ENCODE measurements around the gene VTI1B. TPM values are rescaled to one million over a fixed set of nuclear protein-coding genes. Genes with fewer than 3 reads are reported as not detected.
"Not testable (repeated sequence)": the region's sequence is repeated elsewhere in the genome, so short reads cannot be mapped to it uniquely, and the experiment has no call there.

Gene VTI1B
- total RNA-seq, 1 donor from 2014 or later = 46.2 TPM

DNA sequence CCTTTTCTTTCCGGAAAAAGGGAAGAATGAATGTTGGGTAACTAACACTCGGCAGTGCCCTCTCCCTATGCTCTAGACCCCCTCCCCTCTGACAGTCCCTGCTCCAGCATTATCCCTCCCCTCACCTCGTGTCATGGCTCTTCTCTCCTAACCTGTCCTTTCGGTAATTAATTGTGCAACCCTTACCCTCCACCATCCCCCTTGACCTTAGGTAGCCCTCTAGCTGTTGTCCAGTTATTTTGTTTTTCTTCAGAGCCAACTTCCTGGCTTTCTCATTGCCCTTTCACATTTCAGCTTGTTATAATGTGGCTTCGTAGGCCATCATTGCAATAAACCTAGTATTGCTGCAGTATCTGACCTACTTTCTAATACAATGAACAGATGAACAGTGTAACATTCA, 43.5 kb downstream of the VTI1B start:
- DNase-seq (ENCODE audit: low read depth) = no peak
- no peak overlapping the region for H3K4me3 ChIP-seq (ENCODE audit: low read depth, low read length)
- TF ChIP-seq, protein P1, sequence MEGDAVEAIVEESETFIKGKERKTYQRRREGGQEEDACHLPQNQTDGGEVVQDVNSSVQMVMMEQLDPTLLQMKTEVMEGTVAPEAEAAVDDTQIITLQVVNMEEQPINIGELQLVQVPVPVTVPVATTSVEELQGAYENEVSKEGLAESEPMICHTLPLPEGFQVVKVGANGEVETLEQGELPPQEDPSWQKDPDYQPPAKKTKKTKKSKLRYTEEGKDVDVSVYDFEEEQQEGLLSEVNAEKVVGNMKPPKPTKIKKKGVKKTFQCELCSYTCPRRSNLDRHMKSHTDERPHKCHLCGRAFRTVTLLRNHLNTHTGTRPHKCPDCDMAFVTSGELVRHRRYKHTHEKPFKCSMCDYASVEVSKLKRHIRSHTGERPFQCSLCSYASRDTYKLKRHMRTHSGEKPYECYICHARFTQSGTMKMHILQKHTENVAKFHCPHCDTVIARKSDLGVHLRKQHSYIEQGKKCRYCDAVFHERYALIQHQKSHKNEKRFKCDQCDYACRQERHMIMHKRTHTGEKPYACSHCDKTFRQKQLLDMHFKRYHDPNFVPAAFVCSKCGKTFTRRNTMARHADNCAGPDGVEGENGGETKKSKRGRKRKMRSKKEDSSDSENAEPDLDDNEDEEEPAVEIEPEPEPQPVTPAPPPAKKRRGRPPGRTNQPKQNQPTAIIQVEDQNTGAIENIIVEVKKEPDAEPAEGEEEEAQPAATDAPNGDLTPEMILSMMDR (conservative IDR thresholded peaks at IDR 0.05; ENCODE audit: low read depth, low read length) = no peak

DNA sequence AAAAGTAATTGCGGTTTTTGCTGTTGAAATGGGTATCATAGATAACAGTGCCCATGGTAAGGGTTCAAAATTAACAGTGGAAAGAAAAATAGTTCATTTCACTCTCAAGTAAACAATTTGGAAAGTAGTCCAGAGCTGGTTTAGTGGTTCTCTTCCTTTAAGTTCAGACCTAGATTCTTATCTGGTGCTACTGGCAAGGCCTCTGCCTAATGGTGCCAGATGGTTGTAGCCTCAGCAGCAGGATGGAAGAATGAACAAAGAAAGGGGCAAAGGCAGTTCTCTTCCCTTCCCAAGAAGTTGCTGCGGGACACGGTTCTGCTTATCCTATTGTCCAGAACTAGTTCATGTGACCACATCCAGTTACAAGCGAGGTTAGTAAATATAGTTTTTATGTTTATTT, 44.2 kb downstream of the VTI1B start:
- TF ChIP-seq, protein P1 (conservative IDR thresholded peaks at IDR 0.05; ENCODE audit: low read depth, low read length) = no peak
- no peak for DNase-seq (ENCODE audit: low read depth)
- H3K4me3 ChIP-seq (ENCODE audit: low read depth, low read length) = no peak overlapping the region

DNA sequence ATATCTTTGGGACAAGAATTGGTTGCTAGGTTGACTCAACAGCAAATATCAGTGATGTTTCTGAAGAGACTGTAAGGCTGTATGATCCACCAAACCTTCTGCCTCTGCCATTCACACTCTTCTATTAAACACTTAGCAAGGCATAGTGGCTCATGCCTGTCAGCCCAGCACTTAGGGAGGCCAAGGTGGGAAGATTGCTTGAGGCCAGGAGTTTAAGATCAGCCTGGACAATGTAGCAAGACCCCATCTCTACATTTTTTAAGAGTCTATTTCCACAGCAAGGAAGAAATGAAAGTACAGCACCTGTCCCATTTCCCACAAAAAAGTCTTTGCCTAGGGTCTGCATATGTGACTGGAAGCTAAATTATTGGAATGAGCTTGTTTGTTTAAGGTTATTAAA, 46.9 kb downstream of the VTI1B start:
- DNase-seq (ENCODE audit: low read depth) = no peak
- no peak overlapping the region for H3K4me3 ChIP-seq (ENCODE audit: low read depth, low read length)
- TF ChIP-seq, protein P1 (conservative IDR thresholded peaks at IDR 0.05; ENCODE audit: low read depth, low read length) = no peak

DNA sequence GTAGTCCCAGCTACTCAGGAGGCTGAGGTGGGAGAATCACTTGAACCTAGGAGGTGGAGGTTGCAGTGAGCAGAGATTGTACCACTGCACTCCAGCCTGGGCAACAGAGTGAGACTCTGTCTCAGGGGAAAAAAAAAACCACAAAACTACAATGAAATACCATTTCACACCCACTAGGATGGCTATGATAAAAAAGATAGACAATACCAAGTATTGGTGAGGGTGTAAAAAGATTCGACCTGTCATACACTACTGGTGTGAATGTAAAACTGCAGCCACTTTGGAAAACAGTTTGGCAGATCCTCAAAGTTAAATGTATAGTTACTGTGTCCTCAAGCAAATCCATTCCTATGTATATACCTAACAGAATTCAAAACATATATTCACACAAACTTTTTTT, 48.3 kb downstream of the VTI1B start:
- H3K4me3 ChIP-seq (ENCODE audit: low read depth, low read length); DNase-seq (ENCODE audit: low read depth): not testable (repeated sequence)

DNA sequence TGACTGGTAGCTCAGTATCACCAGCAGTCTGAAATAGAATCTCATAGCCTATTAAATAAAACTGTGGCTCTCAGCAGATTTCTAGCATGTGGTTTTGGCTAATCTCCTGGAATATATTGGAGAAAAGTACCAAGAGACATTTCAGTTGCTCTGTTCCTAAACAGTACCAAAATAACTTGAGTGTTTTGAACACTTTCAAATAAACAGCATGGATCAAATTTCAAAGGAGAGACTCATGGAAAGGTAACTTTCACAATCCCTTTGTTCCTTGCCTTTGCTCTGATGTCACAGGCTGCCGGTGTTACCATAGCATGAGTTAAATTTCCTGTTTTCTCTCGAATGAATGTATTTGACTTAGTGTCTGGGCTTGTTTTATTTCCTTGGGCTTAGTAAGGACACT, 51.3 kb downstream of the VTI1B start:
- TF ChIP-seq, protein P1 (conservative IDR thresholded peaks at IDR 0.05; ENCODE audit: low read depth, low read length) = no peak
- no peak overlapping the region for H3K4me3 ChIP-seq (ENCODE audit: low read depth, low read length)
- DNase-seq (ENCODE audit: low read depth) = no peak

DNA sequence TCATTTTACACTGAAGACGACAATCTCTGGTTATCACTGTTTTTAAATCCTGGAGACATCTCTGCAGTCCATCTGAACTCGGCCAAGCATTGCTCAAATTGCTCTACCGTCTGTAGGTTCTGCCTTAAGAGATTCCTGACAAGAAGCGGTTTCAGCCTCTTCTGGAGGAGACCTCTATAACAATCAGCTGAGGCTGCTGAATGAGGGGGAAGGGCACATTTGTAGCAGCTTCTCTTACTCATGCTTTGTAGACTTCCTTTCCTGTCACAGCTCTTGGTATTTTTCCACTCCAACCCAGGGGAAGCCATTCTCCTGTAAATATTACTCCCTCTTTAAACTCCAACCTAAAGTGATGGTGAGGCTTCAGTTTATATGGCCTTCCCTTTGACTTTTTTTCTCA, 51.8 kb downstream of the VTI1B start:
- no peak overlapping the region for H3K4me3 ChIP-seq (ENCODE audit: low read depth, low read length)

DNA sequence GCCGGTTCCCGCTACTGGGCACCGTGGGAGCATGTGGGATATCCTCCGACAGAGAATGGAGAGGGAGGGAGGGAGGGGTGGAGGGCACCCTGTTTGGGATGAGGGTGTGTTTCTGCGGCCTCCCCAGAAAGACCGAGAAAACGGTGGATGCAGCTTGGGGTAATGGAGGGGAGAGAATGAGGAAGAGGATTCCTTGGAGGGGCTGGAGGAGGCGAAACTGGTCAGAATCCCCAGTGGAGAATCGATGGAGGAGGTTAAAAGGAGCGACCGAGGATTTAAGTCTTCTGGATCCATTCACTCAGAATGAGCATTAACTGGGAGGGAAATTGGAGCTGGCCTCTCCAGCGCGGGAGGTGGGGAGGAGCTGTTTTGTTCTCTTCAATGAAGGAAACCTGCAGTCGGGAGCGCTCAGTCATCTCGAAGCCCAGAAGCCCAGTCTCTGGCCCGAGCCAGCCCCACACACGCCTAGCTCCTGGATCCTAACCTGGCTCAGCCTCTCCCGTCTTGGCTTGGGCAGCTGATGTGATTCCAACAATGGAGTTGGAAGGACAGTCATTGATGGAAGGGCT, 54.1 kb downstream of the VTI1B start:
- DNase-seq (ENCODE audit: low read depth) = no peak
- H3K4me3 ChIP-seq (ENCODE audit: low read depth, low read length) = peak overlapping the region; percentile 81
- TF ChIP-seq, protein P1 (conservative IDR thresholded peaks at IDR 0.05; ENCODE audit: low read depth, low read length) = no peak

More for the DNA sequence above, 51.8 kb downstream of the VTI1B start:
- TF ChIP-seq, protein P1 (conservative IDR thresholded peaks at IDR 0.05; ENCODE audit: low read depth, low read length) = no peak
- DNase-seq (ENCODE audit: low read depth) = no peak
